NCI-H774 (cell line): ENCODE measurements around the gene MAN1C1.
A peak's percentile ranks its signal among the peaks of the same experiment; 100 is the strongest.

Experiments used
- DNase-seq: peaks from one replicate; lab custom pipeline; 2025; lab: John Stamatoyannopoulos, UW

MAN1C1 gene

GRCh38 chr1:25817840-25818501 lies 201.4 kb downstream of the MAN1C1 start:
- DNase-seq, result no peak

DNA sequence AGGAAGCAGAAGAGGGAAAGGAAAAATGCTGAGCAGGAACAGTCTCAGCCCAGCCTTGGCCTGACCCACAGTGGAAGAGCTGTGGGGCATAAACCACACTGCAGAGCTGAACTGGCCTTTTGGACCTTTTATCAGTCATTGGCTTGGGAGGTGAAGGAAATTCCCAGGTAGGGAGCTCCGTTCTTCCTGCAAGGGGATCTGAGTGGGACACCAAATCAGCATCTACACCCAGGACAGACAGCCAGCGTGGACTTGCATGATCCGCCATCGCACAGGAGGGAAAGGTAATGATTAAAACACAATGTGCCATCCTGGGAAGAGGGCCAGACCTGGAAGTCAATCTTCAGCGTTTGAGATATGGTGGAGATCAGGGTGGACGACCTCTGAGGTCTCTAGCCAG lies 202.0 kb downstream of the MAN1C1 start:
- DNase-seq, result no peak

- DNase-seq, result peak; percentile 58
Measured at GRCh38 chr1:25819491-25820246, 203.1 kb downstream of the MAN1C1 start, which contains the start of gene MTFR1L. Gene MTFR1L, plus strand, starts transcription at chr1:25819954. Its CDS starts 3,151 bp downstream, at chr1:25823105.

GRCh38 chr1:25820247-25821111 lies 203.9 kb downstream of the MAN1C1 start:
- DNase-seq, result no peak

GRCh38 chr1:25821112-25821476 lies 204.5 kb downstream of the MAN1C1 start:
- DNase-seq, result no peak

DNA sequence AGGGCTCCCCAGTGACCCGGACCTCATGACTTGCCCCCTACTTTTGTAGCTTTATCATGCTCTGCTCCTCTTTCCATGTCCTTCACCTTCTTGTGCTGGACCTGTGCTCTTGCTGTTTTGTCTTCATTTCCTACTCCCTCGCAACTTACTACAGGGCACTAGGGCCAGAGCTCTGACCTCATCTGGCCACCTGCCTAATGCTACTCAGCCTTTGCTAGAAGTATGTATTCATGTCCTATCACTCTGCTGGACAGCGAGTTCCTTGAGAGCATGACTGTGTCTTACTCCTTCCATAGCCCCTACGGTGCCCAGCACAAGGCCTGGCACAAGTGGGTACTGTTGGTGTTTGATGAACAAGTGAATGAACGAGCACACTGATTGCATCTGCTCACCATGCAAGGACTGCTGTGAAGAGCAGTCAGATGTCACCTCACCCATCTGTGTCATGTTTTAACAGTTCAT lies 205.1 kb downstream of the MAN1C1 start:
- DNase-seq, result no peak

DNA sequence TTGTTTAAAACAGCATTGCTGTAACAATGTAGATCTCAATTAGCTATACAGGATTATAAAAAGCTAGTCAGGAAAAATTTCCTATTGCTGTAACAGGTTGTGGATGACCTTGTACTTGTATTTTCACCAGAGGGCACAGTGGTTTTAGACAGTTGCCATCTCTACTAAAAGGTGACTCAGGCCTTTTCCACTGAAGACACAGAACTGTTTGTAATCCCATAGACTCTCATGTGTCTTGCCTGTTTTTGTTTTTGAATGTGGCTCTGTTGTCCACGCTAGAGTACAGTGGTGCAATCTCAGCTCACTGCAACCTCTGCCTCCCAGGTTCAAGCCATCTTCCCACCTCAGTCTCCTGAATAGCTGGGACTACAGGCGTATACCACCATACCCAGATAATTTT lies 209.0 kb downstream of the MAN1C1 start:
- no peak for DNase-seq

- no peak for DNase-seq
Measured at GRCh38 chr1:25826571-25826970, 210.0 kb downstream of the MAN1C1 start.

GRCh38 chr1:25828491-25828890 lies 211.9 kb downstream of the MAN1C1 start:
- no peak for DNase-seq

GRCh38 chr1:25829046-25829445 lies 212.5 kb downstream of the MAN1C1 start:
- DNase-seq, result no peak

DNA sequence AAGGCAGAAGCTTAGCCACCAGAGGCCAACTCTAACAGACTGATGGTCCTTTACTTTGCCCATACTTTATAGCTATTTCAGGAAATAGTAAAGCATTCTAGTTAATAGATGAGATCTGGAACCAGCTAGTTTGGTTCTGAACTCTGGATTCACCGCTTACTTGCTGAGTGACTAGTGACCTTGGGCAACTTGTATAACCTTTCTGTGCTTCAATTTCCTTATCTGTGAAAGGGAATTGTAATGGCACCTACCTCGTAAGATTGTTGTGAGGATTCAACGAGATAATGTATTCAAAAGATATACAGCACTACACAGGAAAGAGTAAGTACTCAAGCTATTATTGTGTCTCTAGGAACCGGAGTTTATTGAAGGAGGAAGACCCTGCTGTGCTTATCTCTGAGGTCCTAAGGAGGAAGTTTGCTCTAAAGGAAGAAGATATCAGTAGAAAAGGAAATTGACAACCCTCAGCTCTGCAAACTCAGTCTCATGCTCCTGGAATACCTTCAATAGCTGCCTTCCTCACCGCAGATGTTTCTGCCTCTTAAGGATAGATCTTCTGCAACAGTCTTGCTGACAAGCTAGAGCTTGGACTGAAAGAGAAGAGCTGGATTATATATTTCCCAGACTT lies 215.1 kb downstream of the MAN1C1 start:
- DNase-seq, result no peak

- no peak for DNase-seq
Measured at GRCh38 chr1:25832336-25833037, 215.9 kb downstream of the MAN1C1 start.

- no peak for DNase-seq
Measured at GRCh38 chr1:25833158-25833557, 216.6 kb downstream of the MAN1C1 start.
